HG03520 (cell line): ENCODE data around the gene GRM5.
A peak's percentile ranks its signal among the peaks of the same experiment; 100 is the strongest.

Experiments used
- ATAC-seq: cut with Tn5 transposase; IDR thresholded peaks from one replicate; pipeline ENCODE4 v1.9.1; 2021; ENCODE audit warnings: mild to moderate bottlenecking, moderate library complexity; ENCODE audit not compliant: unreplicated experiment

GRM5 gene

DNA sequence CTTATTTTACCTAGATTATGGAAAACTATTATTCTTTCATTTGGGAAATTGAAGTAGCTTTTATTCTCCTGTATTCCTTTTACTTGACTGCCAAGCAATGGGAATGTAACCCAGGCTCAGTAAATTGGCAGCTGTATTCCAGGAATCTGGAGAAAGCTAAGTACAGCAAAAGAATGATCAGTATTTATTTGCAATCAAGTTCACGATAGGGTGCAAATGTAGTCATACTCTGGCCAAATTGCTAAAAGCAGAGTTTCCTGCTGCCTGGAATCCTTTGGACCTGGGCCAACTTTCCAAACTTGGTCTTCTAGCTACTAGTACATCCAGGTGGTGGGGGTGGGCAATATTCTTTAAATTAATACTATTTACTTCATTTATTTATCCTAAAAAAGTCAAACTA lies 442.3 kb downstream of the GRM5 start:
- no peak for ATAC-seq

DNA sequence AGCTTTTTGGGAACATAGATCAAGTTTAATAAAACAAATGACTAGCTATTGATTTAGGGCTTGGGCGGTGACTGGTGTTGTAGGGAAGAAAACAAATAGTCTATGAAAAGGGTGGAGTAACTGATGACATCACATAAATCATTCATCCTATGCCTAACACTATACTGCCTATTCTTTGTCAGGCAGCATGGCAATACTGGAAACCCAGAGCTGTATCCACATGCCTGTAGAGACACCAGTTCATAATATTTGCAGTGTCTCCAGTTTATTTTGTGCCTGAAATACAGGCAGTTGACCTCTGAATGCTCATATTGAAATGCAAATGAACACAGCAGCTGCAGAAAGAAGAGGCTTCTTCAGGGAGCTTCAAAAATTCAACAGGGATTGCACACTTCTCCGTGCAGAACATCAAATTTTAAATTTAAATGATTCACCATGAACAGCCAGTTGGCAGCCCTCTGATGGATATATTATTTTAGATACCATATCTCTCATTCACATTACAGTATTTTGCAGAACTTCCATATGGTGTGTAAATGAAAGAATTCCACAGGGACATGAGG lies 445.1 kb downstream of the GRM5 start:
- no peak for ATAC-seq

DNA sequence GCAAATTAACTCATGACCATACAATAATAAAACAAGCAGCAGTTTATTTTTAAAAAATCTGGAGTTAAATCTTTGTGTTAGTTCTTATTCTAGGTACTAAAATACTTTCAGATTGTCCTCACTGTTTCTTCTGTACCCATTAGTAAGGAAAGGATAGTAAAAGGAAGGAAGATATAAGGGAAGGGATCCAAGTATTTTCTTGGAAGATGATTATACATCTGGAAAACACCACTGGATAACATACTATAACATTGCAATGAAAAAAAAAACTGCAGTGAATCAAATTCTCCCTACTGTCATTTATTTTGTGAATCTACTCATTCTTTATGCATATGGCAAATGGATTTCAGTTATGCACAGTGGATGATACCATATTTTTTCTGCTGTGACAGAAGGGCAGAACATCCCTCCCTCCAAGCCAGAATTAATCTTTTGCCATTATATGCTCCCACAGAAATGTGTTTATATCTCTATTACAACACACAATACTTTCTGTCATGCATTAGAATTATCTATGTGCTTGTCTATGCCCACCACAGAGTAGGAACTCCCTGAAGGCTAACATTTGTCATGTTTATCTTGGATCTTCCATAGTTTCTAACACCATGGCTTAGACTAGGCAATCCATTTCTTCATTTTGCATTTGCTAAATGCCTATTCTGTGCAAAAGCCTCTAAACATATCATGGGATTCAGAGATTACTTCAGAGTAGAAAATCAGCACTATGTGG lies 446.0 kb downstream of the GRM5 start:
- ATAC-seq, result no peak

DNA sequence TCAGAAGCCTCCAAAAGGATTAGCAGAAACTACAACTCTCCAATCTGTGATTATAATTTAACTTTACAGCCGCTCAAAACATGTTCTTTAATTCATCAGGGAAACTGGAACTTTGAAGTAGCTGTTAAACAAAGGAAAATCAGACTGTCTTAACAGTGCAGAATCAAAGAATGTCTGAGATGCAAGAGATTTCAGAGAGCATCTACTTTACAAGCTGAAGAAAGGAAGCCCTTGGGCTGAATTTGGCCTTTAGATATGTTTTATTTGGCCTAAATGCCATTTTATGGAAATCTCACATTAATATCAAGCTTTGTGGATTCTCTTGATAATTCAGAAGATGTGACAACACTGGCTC lies 446.7 kb downstream of the GRM5 start:
- no peak for ATAC-seq

DNA sequence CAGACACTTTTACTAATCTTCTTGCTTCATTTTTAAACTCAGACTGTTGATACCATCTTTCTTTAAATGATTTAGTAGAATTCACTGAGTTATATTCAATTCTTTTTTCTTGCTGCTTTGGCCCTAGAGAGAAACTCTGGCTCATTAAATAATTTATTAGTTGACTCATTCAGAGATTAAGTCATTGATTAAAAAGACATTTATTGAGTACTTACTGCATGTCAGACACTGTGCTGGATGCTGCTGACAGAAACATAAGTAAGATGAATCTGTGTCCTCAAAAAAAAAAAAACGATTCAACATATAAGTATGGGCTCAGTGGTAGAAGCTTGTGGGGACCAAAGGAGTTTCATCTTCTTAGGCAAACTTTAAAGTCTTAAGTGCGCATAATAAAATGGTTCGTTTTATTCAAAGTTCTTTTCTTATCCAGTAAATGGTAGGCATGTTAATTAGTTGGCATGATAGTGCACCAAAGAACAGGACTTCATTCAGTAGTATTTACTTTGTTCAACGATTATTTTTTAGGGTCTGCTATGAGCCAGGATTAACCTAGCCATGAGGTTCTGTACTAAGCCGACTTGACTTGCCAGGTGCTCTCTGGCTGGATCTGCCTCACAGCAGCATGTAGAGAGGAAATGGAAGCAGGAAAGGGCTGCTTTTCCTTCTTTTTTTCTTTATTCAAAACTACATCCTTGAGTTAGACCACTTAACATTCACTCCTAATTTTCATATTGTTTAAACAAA lies 447.3 kb downstream of the GRM5 start:
- no peak for ATAC-seq

DNA sequence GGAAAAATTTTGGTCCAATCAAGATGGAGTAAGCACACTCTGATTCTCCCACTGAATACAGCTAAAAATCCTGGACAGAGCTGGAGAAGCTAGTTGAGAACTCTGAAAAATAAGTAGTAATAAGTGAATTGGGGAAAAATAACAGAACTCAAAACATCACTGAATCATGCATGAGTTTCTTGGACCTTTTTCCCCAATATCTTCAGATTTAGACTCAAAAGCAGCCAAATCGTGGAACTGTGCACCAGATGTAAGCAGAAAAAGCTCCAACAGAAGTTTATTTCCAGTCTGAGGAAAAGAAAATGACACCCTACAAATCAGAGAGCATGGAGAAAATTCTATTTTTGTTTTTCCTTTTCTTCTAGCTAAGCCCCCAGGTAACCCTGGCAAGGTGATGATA lies 448.6 kb downstream of the GRM5 start:
- ATAC-seq, result no peak

DNA sequence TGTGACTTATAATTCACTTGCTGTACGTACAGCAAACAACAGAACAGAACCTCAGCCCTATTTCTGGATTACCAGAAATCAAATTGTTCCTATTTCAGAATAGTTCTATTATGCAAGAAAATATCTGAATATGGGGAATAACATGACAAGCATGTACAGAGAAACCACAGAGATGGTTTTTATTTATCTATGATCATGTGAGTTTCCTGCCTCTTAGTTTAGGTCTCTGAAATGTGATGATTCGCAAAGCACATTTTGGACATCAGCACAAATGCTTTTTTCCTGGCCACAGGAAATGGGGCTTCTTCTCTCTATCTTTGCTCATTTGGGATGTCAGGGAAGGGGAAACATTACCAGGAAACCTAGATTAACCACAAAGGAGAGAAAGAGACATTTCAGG lies 461.5 kb downstream of the GRM5 start:
- no peak for ATAC-seq

DNA sequence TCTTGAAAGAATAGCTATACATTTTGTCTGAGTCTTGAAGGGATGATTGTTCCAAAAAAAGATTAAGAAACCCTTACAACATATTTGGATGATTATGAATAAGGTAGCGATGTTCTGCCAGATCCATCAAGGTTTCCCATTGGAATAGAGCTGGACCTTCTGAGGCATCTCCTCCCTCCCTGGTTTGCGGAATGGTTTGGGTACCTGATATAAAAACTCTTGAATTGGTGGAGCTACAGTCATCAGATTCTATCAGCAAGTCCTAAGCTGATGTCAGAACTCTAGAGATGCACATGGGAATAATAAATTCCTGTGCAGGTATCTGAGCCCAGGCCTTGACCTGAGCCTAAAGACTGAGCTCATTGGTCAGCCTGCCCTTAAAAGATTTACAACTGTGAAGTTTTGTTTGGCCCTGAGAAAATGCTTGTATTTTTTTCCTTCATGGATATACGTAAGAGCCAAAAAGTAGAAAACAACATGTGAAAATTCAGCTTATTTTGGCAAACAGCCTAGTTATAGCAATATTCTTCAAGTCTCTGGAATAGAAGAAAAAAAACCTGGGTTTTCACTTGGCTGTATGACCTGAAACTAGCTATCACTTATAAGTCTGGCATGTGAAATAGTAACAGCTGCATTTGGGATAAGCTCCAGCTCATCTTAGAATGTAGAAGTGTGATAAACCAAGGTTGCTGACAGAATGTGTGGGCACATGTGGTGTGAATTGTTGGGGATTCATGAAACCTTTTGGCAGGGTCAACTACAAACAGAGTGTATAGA lies 462.5 kb downstream of the GRM5 start:
- ATAC-seq, result no peak

DNA sequence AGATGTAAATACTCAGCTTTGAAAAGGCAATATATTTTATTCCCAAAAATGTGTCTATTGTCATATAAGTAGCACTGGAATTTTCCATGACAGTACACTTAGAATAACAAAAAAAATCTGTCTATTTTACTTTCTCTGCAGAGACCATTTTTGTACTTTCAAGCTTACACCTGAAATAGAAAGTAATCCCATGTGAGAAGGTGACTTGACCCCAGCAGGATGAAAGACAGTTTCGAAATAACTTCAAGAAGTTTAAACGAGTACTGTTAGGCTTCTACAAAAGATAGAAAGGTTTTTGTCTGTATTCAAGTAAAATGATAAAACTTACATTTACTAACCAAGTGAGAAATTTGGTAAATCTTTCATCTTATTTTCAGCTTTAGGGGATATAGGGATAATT lies 468.4 kb downstream of the GRM5 start:
- no peak for ATAC-seq

DNA sequence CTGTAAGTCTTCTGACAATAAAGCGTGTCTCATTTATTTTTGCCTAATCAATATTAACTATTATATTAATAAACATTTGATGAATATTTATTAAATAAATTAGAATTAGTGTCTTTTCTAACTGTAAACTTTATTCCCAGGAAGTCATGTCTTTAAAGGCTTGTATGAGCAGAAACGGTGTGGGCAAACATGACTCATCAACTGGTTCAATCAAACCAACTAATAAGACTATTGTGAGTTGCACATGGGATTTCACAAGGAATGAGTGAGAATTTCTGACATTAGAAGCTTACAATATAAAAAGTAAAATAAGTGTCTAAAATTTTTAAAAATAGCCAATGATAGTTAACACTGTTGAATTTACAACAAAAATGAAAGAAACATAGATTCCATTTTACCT lies 469.0 kb downstream of the GRM5 start:
- ATAC-seq, result no peak

DNA sequence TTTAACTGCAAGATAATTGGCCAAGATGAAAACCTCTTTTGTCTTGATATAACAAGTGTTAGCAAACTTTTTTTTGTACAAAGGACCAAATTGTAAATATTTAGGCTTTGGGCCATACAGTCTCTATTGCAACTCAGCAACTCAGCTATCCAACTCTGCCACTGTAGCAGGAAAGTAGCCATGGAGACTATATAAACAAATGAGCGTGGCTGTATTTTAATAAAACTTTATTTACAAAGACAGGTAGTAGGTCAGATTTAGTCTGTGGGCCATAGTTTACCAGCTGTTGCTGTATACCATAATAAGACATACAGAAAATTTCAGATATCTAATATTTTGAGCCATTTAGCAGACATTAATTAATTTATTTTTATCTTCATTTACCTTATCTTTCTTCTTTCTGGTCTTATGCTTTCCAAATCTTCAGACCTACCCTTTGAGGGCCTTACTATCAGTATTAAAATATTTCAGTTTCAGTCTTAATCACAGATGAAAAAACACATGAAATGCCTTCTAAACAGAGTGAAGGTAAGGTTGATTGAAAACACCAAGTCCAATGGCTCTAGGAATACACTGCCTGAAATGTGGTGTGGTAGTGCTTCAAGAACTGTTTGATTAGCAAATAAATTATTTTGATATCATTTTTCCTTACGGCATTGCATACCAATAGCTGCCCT lies 471.4 kb downstream of the GRM5 start:
- ATAC-seq, result peak; percentile 43

DNA sequence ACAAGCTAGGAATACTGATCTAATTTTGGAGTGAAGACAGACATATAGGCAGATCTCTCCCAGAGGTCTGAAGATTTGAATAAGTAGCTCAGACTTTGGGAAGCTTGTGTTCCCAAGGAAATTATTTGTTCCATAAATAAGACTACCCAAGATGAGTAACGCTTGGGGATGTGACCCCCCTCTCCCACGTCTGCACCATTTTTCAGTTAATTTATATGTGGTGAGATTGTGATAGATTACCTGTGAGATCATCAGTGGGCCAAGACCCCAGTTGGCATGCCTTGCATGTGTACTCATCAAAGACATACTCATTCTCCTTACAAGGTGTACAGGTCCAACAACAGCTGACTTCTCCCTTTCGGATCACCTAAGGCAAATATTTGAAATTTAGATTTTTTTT lies 475.4 kb downstream of the GRM5 start:
- no peak for ATAC-seq

DNA sequence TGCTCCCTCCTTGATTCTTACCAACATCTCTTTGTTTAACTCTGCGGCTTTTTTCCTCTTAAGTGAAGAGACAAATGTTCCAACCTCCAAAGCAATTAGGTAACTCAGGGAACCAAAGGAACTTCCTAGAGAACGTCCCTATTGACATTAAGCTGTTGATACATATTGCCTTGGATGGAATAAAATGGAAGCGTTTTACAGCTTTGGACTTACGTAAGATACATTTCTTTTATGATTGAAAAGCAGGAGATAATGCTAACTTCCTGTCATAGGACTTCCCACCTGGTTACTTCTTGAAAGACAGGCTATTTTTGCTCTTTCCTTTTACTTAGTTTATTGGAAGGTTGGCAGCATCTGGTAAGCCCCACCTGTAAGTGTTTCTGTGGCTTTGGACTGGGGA lies 482.5 kb downstream of the GRM5 start:
- no peak for ATAC-seq

DNA sequence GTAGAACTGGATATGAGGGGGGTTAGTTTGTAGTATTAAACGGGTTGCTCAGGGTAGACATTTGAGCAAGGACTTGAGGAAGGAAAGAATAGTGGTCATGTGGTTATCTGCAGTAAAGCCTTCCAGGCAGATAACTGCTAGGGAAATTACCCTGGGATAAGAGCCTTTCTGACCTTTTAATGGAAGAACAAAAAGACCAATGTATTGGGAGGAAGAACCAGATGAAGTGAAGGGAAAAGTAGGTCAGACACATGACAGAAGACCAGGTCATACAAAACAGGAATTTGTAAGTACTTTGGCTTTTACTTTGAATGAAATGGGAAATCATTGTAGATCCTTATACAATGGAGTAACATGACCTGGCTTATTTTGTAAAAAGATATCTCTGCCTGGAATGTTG lies 486.3 kb downstream of the GRM5 start:
- no peak for ATAC-seq

DNA sequence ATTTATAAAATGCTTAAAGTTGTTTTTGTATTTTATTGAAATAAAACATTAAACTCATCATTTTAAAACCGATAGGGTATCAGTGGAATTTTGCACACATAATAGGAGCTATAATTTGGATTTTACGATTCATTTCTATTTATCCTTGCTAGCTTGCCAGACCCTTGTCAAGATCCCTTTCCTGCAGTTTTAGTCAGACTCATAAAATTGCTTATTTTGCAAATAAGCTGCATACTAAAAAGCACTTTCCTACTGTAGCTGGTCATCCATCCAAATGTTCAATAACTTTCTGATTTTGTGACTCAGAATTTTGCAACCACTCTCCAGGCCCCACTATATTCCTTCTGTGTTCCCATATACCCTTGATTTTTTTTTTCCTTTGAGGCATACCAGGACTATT lies 489.0 kb downstream of the GRM5 start:
- no peak for ATAC-seq

DNA sequence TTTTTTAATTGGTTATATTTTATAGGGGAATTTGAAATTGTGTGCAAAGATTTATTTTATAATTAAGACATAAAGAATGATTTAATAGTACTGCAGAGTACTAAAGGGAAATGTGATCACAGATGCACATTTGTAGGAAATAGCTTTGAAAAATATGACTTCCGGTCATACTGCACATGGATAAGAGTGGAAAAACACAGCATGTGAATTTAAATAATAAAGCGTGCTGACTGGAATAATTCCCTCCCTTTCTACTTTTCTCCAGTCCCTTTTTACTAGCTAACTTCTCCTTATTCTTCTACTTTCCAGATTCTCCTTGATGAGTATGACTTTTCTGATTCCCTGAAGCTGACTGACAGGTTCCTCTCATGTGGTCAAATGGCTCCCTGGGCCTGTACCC lies 489.9 kb downstream of the GRM5 start:
- ATAC-seq, result no peak

DNA sequence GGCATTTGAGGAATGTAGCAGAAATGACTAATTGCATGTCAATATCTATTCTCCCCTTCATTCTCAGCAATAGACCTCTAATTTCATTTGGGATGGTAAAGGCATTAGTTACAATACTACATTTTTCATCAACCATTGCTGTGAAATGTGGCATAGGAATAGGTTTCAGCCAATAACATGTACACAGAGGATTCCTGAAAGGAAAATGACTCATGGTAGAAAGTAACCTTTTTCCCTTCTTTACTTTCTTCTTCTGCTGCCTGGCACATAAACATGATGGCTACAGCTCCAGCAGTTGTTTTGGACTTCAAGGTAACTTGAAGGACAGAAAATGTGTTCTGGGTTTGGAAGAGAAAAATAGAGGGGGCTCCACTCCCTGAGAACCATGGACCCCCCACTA lies 496.4 kb downstream of the GRM5 start:
- ATAC-seq, result no peak

DNA sequence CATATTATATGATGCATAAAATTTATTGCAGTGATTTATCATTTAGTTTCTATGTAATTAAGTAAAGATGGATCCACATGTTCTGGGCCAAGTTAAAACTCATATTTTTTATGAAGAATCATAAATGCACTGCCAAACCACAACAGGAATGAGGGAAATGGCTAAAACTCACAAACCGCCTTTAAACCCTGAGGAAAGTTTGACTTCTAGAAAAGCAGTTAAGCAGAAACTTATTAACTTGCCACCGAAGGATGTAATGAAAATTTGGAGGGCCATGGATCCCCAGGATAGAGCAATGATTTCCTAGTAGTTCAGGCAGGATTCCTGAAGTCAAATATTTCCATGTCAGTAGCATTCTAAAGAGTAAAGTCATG lies 510.0 kb downstream of the GRM5 start:
- no peak for ATAC-seq

DNA sequence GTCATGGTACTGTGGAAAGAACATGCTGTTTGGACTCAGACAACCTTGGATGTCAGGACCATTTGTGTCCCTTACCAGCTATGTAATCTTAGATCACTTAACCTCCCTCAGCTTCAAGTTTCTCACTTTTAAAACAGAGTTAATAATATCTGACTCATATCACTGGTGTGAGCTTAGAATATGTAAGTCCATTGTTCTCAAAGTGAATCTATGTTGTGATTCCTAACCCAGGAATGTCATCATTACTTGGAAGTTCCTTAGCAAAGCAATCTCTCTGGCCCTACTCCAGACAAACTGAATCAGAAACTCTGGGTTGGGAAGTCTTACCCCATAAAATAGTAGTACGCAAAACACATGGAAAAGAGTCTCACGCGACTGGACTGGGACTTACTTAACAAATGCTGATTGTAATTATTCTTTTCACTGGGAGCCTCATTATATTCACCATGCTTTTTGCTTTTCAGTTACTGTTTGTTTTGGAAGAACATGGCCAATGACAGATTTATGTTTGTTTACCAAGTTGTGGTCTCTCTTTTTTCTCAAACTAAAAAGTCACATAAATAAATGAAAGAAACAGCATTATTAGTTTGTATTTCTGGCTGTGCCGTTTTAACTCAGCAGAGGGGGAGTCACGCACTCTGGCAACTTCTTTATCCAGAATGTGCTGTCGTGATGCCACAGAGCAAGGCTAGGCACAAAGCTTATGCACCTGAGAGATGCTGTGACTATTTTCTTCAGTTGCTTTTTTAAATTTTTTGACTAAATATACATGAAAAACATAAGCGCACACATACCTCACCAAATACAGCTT lies 510.6 kb downstream of the GRM5 start:
- ATAC-seq, result no peak

DNA sequence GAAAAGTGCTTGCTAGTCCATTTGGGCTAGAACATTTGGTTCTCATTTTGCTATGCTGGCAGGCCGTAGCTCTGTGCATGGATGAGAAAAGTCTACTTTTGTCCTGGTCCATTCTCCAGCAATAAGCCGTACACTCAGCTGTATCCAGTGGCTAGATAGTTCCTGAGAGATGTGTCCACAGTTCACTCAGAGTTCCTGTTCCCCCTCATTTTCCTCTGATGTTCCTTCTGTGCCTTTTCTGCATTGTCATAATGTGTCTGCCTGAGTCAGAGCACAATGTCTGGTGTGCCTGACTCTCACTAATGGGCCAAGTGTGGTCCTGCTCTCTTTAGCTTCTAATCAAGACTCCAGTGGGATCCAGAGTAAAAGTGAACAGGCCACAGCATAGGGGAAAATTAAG lies 512.6 kb downstream of the GRM5 start:
- ATAC-seq, result no peak
